NB4 (cell line): ENCODE data around the gene MTARC1.

Experiments used
- MYC ChIP-seq: IDR thresholded peaks from 2 replicates; pipeline ENCODE4 v1.6.1; 2011; ENCODE audit warnings: low read depth, low read length
- POLR2A ChIP-seq: IDR thresholded peaks from 2 replicates; pipeline ENCODE4 v1.6.1; 2011; ENCODE audit warnings: mild to moderate bottlenecking; ENCODE audit not compliant: insufficient read length; ENCODE audit errors: extremely low read depth
- TF ChIP-seq, protein P1 (sequence below): IDR thresholded peaks from one replicate; pipeline ENCODE4 v1.5.1; 2012; ENCODE audit warnings: low read depth, low read length
- TF ChIP-seq, protein P2 (sequence below): IDR thresholded peaks from 2 replicates; pipeline ENCODE4 v1.6.1; 2011; ENCODE audit warnings: low read depth, low read length

DNA sequence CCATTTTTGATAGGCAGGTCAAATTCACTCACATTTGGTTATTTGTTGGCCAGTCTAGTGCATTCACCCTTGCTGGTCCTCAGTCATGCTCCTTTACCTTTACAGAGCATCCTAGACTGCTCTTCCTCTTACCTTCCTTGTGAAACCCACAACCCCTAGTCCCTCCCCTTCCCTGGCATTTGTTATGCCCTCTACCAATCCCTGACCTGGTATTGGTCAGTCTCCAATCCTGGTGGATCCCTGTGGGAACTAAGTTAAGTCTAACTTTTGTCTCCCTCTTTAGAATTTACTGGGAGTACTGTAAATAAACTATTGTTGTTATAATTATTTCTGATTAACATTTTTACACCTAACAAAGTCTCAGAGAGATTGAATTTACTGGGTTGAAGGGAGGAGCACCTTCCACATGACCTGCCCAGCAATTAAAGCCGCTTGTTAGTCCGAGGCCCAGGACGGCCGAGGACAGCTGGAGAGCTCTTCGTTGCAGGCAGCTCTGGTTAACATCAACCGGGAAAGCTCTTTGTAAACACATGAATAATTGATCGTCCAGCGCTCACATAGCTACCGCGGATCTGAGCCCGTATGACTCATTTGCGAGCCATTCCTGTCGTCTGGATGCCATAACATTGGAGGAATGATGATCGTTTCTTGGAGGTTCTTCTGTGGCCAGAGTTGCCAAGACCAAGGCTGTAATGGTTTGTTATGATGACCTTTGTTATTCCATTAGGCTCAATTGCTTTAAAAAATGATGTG lies 31.9 kb downstream of the MTARC1 start:
- TF ChIP-seq, protein P1, sequence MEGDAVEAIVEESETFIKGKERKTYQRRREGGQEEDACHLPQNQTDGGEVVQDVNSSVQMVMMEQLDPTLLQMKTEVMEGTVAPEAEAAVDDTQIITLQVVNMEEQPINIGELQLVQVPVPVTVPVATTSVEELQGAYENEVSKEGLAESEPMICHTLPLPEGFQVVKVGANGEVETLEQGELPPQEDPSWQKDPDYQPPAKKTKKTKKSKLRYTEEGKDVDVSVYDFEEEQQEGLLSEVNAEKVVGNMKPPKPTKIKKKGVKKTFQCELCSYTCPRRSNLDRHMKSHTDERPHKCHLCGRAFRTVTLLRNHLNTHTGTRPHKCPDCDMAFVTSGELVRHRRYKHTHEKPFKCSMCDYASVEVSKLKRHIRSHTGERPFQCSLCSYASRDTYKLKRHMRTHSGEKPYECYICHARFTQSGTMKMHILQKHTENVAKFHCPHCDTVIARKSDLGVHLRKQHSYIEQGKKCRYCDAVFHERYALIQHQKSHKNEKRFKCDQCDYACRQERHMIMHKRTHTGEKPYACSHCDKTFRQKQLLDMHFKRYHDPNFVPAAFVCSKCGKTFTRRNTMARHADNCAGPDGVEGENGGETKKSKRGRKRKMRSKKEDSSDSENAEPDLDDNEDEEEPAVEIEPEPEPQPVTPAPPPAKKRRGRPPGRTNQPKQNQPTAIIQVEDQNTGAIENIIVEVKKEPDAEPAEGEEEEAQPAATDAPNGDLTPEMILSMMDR = no peak
- no peak for TF ChIP-seq POLR2A
- TF ChIP-seq, protein P2, sequence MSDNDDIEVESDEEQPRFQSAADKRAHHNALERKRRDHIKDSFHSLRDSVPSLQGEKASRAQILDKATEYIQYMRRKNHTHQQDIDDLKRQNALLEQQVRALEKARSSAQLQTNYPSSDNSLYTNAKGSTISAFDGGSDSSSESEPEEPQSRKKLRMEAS = no peak
- TF ChIP-seq MYC = no peak
